HG03460 (cell line): ENCODE measurements around the gene VGF.
A peak's percentile ranks its signal among the peaks of the same experiment; 100 is the strongest.

Source experiments
- ATAC-seq: cut with Tn5 transposase; IDR thresholded peaks from one replicate; pipeline ENCODE4 v1.9.1; 2021; ENCODE audit not compliant: unreplicated experiment

The VGF gene

GRCh38 chr7:101166909-101167644, 1.7 kb upstream of the VGF start:
- ATAC-seq = no peak

- no peak for ATAC-seq
Measured at GRCh38 chr7:101166648-101166908, 1.2 kb upstream of the VGF start.

GRCh38 chr7:101165958-101166647, 734 bp upstream of the VGF start:
- no peak for ATAC-seq

- no peak for ATAC-seq
Measured at GRCh38 chr7:101164071-101164840, 1.1 kb downstream of the VGF start.

- no peak for ATAC-seq
Measured at GRCh38 chr7:101163279-101164070, 1.9 kb downstream of the VGF start.

- no peak for ATAC-seq
Measured at GRCh38 chr7:101162551-101163278, 2.7 kb downstream of the VGF start.

GRCh38 chr7:101161692-101162471, 3.5 kb downstream of the VGF start:
- no peak for ATAC-seq

GRCh38 chr7:101160910-101161309, 4.5 kb downstream of the VGF start:
- ATAC-seq = no peak

- no peak for ATAC-seq
Measured at GRCh38 chr7:101159696-101160674, 5.4 kb downstream of the VGF start.

- ATAC-seq = no peak
Measured at GRCh38 chr7:101156866-101157589, 8.3 kb downstream of the VGF start.

- no peak for ATAC-seq
Measured at GRCh38 chr7:101156277-101156676, 9.1 kb downstream of the VGF start.

- ATAC-seq = no peak
Measured at GRCh38 chr7:101155303-101155702, 10.1 kb downstream of the VGF start.

- peak; percentile 11 for ATAC-seq
Measured at GRCh38 chr7:101154693-101155102, 10.7 kb downstream of the VGF start.

- peak; percentile 68 for ATAC-seq
Measured at GRCh38 chr7:101153969-101154692, 11.2 kb downstream of the VGF start, which contains the start of gene AP1S1. TSS of gene AP1S1 (plus strand) at chr7:101154476. CDS start at chr7:101154515, 39 bp downstream.

GRCh38 chr7:101151908-101152651, 13.3 kb downstream of the VGF start:
- no peak for ATAC-seq

- ATAC-seq = no peak
Measured at GRCh38 chr7:101140746-101141382, 24.5 kb downstream of the VGF start.
